HepG2 (cell line): ENCODE data around the gene SFXN2. TPM values are rescaled to one million over a fixed set of nuclear protein-coding genes. Genes with fewer than 3 reads are reported as not detected.

Source experiments
- FOSL1 ChIP-seq: sonication (generic); formaldehyde crosslinking; IDR thresholded peaks from 2 replicates; pipeline ENCODE4 v1.9.0; 2021; ENCODE audit warnings: missing genetic modification reagents, borderline replicate concordance
- FOXA1 ChIP-seq, 2 experiments: fragments of 450-650 bp in 1 of 2; sonication (generic) in 1 of 2; formaldehyde crosslinking in 1 of 2; IDR thresholded peaks; 2 replicates each; pipeline versions ENCODE4 v1.4.0 to v1.6.1; 2016 to 2020; ENCODE audit warnings: missing genetic modification reagents in 1 of 2
- HNRNPL ChIP-seq: fragments of 200-400 bp; formaldehyde crosslinking; IDR thresholded peaks from 2 replicates; pipeline ENCODE4 v1.6.1; 2017; ENCODE audit warnings: mild to moderate bottlenecking, low read depth, low read length
- KMT2B ChIP-seq: IDR thresholded peaks from 2 replicates; pipeline ENCODE4 v1.6.1; 2016; ENCODE audit warnings: missing genetic modification reagents, missing compliant biosample characterization
- MIXL1 ChIP-seq: IDR thresholded peaks from 2 replicates; pipeline ENCODE4 v1.6.1; 2016
- PCBP1 ChIP-seq: fragments of 200-400 bp; formaldehyde crosslinking; IDR thresholded peaks from 2 replicates; pipeline ENCODE4 v1.6.1; 2017; ENCODE audit warnings: mild to moderate bottlenecking, low read depth, low read length, borderline replicate concordance
- POLR2G ChIP-seq: fragments of 200-400 bp; formaldehyde crosslinking; IDR thresholded peaks from 2 replicates; pipeline ENCODE4 v1.6.1; 2018; ENCODE audit warnings: mild to moderate bottlenecking, low read depth, low read length, moderate library complexity
- RNF2 ChIP-seq: fragments of 450-650 bp; conservative IDR thresholded peaks from 2 replicates; pipeline ENCODE4 v1.6.1; 2016; ENCODE audit warnings: low read depth
- SMYD3 ChIP-seq: sonication (generic); formaldehyde crosslinking; IDR thresholded peaks from 2 replicates; pipeline ENCODE4 v1.8.1; 2023; ENCODE audit warnings: mild to moderate bottlenecking, missing genetic modification reagents
- TARDBP ChIP-seq: sonication (generic); formaldehyde crosslinking; IDR thresholded peaks from 2 replicates; pipeline ENCODE4 v1.8.0; 2022; ENCODE audit warnings: mild to moderate bottlenecking, missing genetic modification reagents
- ZFAT ChIP-seq: sonication (generic); formaldehyde crosslinking; conservative IDR thresholded peaks from 2 replicates; pipeline ENCODE4 v1.8.1; 2023; ENCODE audit warnings: missing genetic modification reagents, inconsistent platforms
- ZNF33B ChIP-seq: sonication (generic); formaldehyde crosslinking; IDR thresholded peaks from 2 replicates; pipeline ENCODE4 v1.5.1; 2020; ENCODE audit warnings: mild to moderate bottlenecking, missing genetic modification reagents
- ZNF674 ChIP-seq: sonication (generic); formaldehyde crosslinking; IDR thresholded peaks from 2 replicates; pipeline ENCODE4 v1.5.0; 2020; ENCODE audit warnings: low read depth, mild to moderate bottlenecking, missing genetic modification reagents
- polyA plus RNA-seq, 8 experiments: library from polyadenylated mRNA; depleted of rRNA in 3 of 8; stranded (reverse) in 7 of 8; unstranded in 1 of 8; fragments of >200 nt; fragmentation: Illumina TruSeq in 4 of 8; extraction: Trizol in 4 of 8; gene quantifications; 2 replicates each; pipeline versions ENCODE4 v1.2.1 to v1.2.3, GENCODE V29; 2011 to 2016; ENCODE audit warnings: low read depth in 4 of 8, missing spikeins in 1 of 8, mixed read lengths in 1 of 8; ENCODE audit not compliant: insufficient read depth in 1 of 8
- total RNA-seq, 5 experiments: library from RNA; depleted of rRNA; stranded (reverse); fragments of >200 nt; fragmentation: Illumina TruSeq; extraction: Trizol; gene quantifications; 2 replicates each; pipeline ENCODE4 v1.2.3, GENCODE V29; 2016; ENCODE audit warnings: low read depth in 1 of 5
- TF ChIP-seq, protein P1 (sequence below), 2 experiments: fragments of 450-650 bp in 1 of 2; sonication (generic) in 1 of 2; formaldehyde crosslinking in 1 of 2; IDR thresholded peaks; 2 replicates each; pipeline versions ENCODE4 v1.6.1 to v1.8.0; 2016 to 2022; ENCODE audit warnings: antibody characterized with exemption in 1 of 2, mild to moderate bottlenecking in 1 of 2, missing genetic modification reagents in 1 of 2
- TF ChIP-seq, protein P2 (sequence below): sonication (generic); formaldehyde crosslinking; conservative IDR thresholded peaks from 2 replicates; pipeline ENCODE4 v1.8.0; 2022; ENCODE audit warnings: low read depth, missing genetic modification reagents
- TF ChIP-seq, protein P3 (sequence below): sonication (generic); formaldehyde crosslinking; conservative IDR thresholded peaks from 2 replicates; pipeline ENCODE4 v1.8.0; 2022; ENCODE audit warnings: missing genetic modification reagents

The SFXN2 gene
- total and polyA plus RNA-seq, 2 of the 13 experiments (the other 11 are each of a cell fraction or from before 2014, with no cell fraction given), result 12.8 to 21.1 TPM

DNA sequence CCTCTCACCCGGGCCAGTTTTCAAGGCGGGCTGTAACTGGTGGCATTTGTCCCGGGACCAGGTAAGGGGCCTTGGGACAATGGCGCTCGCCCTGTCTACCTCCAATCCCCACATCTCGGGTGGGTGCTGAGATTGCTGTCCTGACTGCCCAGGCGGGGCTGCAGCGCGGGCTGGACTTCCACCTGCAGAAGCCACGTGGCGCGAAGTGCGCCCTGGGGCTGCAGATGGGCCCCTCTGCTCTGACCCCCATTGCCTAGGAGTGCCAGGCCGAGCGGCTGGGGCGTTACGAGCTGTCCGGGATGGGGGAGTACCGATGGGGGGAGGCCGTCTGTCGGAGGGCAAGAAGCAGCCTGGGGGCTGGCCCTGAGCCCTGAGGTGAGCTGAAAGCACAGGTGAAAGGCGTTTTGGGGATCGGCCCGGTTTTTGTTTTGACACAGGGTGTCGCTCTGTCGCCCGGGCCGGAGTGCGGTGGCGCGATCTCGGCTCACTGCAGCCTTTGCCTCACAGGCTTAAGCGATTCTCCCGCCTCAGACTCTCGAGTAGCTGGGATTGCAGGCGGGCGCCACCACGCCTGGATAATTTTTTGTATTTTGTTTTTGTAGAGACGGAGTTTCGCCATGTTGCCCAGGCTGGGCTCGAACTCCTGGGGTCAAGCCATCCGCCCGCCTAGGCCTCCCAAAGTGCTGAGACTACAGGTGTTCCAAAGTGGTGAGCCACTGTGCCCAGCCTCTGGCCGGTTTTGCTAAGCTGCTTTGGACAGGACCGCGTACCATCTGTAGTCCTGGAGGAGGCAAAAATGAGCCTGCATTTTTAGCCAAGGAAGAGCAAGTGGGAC lies at the start of gene SFXN2 (continued):
- TF ChIP-seq, protein P1, sequence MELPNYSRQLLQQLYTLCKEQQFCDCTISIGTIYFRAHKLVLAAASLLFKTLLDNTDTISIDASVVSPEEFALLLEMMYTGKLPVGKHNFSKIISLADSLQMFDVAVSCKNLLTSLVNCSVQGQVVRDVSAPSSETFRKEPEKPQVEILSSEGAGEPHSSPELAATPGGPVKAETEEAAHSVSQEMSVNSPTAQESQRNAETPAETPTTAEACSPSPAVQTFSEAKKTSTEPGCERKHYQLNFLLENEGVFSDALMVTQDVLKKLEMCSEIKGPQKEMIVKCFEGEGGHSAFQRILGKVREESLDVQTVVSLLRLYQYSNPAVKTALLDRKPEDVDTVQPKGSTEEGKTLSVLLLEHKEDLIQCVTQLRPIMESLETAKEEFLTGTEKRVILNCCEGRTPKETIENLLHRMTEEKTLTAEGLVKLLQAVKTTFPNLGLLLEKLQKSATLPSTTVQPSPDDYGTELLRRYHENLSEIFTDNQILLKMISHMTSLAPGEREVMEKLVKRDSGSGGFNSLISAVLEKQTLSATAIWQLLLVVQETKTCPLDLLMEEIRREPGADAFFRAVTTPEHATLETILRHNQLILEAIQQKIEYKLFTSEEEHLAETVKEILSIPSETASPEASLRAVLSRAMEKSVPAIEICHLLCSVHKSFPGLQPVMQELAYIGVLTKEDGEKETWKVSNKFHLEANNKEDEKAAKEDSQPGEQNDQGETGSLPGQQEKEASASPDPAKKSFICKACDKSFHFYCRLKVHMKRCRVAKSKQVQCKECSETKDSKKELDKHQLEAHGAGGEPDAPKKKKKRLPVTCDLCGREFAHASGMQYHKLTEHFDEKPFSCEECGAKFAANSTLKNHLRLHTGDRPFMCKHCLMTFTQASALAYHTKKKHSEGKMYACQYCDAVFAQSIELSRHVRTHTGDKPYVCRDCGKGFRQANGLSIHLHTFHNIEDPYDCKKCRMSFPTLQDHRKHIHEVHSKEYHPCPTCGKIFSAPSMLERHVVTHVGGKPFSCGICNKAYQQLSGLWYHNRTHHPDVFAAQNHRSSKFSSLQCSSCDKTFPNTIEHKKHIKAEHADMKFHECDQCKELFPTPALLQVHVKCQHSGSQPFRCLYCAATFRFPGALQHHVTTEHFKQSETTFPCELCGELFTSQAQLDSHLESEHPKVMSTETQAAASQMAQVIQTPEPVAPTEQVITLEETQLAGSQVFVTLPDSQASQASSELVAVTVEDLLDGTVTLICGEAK (IDR thresholded peaks at IDR 0.05), result no peak
- TF ChIP-seq, protein P1 (CRISPR knock-in tag; IDR thresholded peaks at IDR 0.05), result no peak
- no peak for TF ChIP-seq KMT2B (CRISPR knock-in tag)
- TF ChIP-seq SMYD3 (CRISPR knock-in tag), result peak; percentile 70; the same call in 1 of the 2 replicates
- TF ChIP-seq, protein P2, sequence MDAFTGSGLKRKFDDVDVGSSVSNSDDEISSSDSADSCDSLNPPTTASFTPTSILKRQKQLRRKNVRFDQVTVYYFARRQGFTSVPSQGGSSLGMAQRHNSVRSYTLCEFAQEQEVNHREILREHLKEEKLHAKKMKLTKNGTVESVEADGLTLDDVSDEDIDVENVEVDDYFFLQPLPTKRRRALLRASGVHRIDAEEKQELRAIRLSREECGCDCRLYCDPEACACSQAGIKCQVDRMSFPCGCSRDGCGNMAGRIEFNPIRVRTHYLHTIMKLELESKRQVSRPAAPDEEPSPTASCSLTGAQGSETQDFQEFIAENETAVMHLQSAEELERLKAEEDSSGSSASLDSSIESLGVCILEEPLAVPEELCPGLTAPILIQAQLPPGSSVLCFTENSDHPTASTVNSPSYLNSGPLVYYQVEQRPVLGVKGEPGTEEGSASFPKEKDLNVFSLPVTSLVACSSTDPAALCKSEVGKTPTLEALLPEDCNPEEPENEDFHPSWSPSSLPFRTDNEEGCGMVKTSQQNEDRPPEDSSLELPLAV, result no peak
- TF ChIP-seq, protein P3, sequence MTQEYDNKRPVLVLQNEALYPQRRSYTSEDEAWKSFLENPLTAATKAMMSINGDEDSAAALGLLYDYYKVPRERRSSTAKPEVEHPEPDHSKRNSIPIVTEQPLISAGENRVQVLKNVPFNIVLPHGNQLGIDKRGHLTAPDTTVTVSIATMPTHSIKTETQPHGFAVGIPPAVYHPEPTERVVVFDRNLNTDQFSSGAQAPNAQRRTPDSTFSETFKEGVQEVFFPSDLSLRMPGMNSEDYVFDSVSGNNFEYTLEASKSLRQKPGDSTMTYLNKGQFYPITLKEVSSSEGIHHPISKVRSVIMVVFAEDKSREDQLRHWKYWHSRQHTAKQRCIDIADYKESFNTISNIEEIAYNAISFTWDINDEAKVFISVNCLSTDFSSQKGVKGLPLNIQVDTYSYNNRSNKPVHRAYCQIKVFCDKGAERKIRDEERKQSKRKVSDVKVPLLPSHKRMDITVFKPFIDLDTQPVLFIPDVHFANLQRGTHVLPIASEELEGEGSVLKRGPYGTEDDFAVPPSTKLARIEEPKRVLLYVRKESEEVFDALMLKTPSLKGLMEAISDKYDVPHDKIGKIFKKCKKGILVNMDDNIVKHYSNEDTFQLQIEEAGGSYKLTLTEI (CRISPR knock-in tag), result no peak
- TF ChIP-seq MIXL1, result no peak; the same call in 1 of the 2 replicates
- no peak for TF ChIP-seq ZNF674 (CRISPR knock-in tag)
- TF ChIP-seq HNRNPL, result peak; percentile 61; the same call in 1 of the 2 replicates
- TF ChIP-seq PCBP1, result no peak
- TF ChIP-seq ZNF33B (CRISPR knock-in tag), result peak; percentile 70; the same call in 1 of the 2 replicates
- TF ChIP-seq FOXA1 (IDR thresholded peaks at IDR 0.05), result no peak
- no peak for TF ChIP-seq FOXA1 (CRISPR knock-in tag; IDR thresholded peaks at IDR 0.05)
- TF ChIP-seq POLR2G, result peak; percentile 89
- peak; percentile 66; the same call in 1 of the 2 replicates for TF ChIP-seq RNF2
- no peak for TF ChIP-seq FOSL1
- no peak for TF ChIP-seq TARDBP
- no peak for TF ChIP-seq ZFAT (CRISPR knock-in tag)
